Mesendoderm (in vitro differentiated cells): Measurements from ENCODE around the gene CARS2.
"Not testable (repeated sequence)": the region's sequence is repeated elsewhere in the genome, so short reads cannot be mapped to it uniquely, and the experiment has no call there.

Source experiments
- DNase-seq: peaks from one replicate; pipeline ENCODE4 v3.0.0; 2013
- H2AK5ac ChIP-seq: 2 replicates; pipeline ENCODE4 v1.6.1; 2013; ENCODE audit warnings: low read length, inconsistent platforms
- H2BK120ac ChIP-seq: 2 replicates; pipeline ENCODE4 v1.6.1; 2013; ENCODE audit warnings: low read depth, mild to moderate bottlenecking, low read length, moderate library complexity, mixed read lengths
- H2BK15ac ChIP-seq: replicated peaks from 2 replicates; pipeline ENCODE4 v1.6.1; 2013; ENCODE audit warnings: low read depth, mild to moderate bottlenecking, moderate library complexity
- H2BK5ac ChIP-seq: 2 replicates; pipeline ENCODE4 v1.6.1; 2013; ENCODE audit warnings: low read length, inconsistent platforms
- H3K18ac ChIP-seq: 2 replicates; pipeline ENCODE4 v1.6.1; 2013; ENCODE audit warnings: mild to moderate bottlenecking, low read length, mixed read lengths
- H3K23ac ChIP-seq: one replicate; pipeline ENCODE4 v1.6.1; 2013; ENCODE audit warnings: low read length
- H3K27ac ChIP-seq: 2 replicates; pipeline ENCODE4 v1.5.1; 2013; ENCODE audit warnings: low read depth, mild to moderate bottlenecking, inconsistent platforms, low read length, moderate library complexity
- H3K27me3 ChIP-seq: 2 replicates; pipeline ENCODE4 v1.6.1; 2013; ENCODE audit warnings: low read length, control low read depth, mild to moderate bottlenecking, inconsistent platforms; ENCODE audit not compliant: insufficient read depth, poor library complexity
- H3K36me3 ChIP-seq: 2 replicates; pipeline ENCODE4 v1.6.1; 2013; ENCODE audit warnings: low read length, inconsistent platforms; ENCODE audit not compliant: control insufficient read depth, insufficient read depth
- H3K4ac ChIP-seq: one replicate; pipeline ENCODE4 v1.6.1; 2013; ENCODE audit warnings: low read depth, mild to moderate bottlenecking, low read length, moderate library complexity
- H3K4me1 ChIP-seq: 2 replicates; pipeline ENCODE4 v1.6.1; 2013; ENCODE audit warnings: low read depth, low read length, inconsistent platforms; ENCODE audit not compliant: control insufficient read depth
- H3K4me2 ChIP-seq: 2 replicates; pipeline ENCODE4 v1.6.1; 2013; ENCODE audit warnings: low read length
- H3K4me3 ChIP-seq: 2 replicates; pipeline ENCODE4 v1.5.1; 2013; ENCODE audit warnings: mild to moderate bottlenecking, low read length
- H3K56ac ChIP-seq: one replicate; pipeline ENCODE4 v1.6.1; 2013; ENCODE audit warnings: low read length
- H3K79me1 ChIP-seq: 2 replicates; pipeline ENCODE4 v1.6.1; 2013; ENCODE audit warnings: low read length, inconsistent platforms
- H3K79me2 ChIP-seq: 2 replicates; pipeline ENCODE4 v1.6.1; 2013; ENCODE audit warnings: mild to moderate bottlenecking, low read length; ENCODE audit not compliant: control insufficient read depth, insufficient read depth
- H3K9ac ChIP-seq: 2 replicates; pipeline ENCODE4 v1.6.1; 2013; ENCODE audit warnings: low read length, inconsistent platforms
- H4K5ac ChIP-seq: one replicate; pipeline ENCODE4 v1.6.1; 2013; ENCODE audit warnings: low read length
- H4K8ac ChIP-seq: one replicate; pipeline ENCODE4 v1.6.1; 2013; ENCODE audit warnings: low read depth, mild to moderate bottlenecking, control low read depth, low read length, moderate library complexity
- WGBS: extraction: QIAGEN DNeasy Blood & Tissue Kit; methylation state at CpG from one replicate; pipeline ENCODE4 v1.1.7; 2013; ENCODE audit warnings: low lambda C conversion rate, missing lambda C conversion rate; ENCODE audit not compliant: insufficient coverage; ENCODE audit errors: extremely low coverage; 5-methylcytosine and 5-hydroxymethylcytosine counted together

The CARS2 gene

DNA sequence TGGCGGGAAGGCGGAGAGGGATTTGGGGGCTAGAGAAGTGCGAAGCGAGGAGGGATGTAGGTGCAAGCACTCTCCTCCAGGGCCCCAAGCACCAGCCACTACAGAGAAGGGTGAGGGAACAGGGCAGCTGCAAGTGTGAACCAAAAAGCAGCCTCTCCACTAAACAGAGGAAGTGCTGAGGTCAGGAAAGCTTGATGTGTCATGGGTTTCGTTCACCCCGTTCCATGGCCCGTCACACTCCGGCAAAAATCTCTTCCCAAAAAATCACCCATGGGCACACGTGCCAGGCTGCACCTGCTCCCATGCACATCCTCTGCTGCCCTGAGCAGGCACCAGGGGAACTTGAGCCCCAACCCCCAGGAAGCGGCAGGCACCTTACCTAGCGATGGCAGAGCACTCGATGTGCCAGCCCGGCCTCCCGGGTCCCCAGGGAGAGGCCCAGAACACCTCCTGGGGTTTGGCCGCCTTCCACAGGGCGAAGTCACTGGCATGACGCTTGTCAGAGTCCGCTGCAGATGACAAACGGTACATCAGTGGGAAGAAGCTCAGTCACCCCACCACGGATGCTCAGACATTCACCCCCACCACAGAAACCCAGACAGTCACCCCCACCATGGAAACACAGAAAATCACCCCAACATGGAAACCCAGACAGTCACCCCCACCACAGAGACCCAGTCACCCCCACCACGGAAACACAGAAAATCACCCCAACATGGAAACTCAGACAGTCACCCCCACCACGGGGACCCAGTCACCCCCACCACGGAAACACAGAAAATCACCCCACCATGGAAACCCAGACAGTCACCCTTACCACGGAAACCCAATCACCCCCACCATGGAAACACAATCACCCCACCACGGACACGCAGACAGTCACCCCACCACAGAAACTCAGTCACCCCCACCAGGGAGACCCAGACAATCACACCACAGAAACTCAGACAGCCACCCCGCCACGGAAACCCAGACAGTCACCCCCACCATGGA lies 29.0 kb downstream of the CARS2 start:
- H4K5ac ChIP-seq: no peak overlapping the region
- H3K4me3 ChIP-seq: no peak overlapping the region
- no peak overlapping the region for H2BK15ac ChIP-seq
- no peak overlapping the region for H2BK5ac ChIP-seq
- no peaks in the 10 kb centered on the region for H3K79me2 ChIP-seq
- no peak overlapping the region for H4K8ac ChIP-seq
- no peak overlapping the region for H2BK120ac ChIP-seq
- no peaks in the 10 kb centered on the region for H3K4me1 ChIP-seq
- no peak overlapping the region for H3K9ac ChIP-seq
- peaks cover 5% of the 10 kb centered on the region for H3K36me3 ChIP-seq
- no peaks in the 10 kb centered on the region for H3K79me1 ChIP-seq
- no peak overlapping the region for H3K23ac ChIP-seq
- no peak overlapping the region for H3K56ac ChIP-seq
- no peak for DNase-seq
- WGBS: no CpG with 5 or more reads among the region's 28 CpGs
- H3K27ac ChIP-seq: no peak overlapping the region
- H3K27me3 ChIP-seq: no peaks in the 10 kb centered on the region
- H3K18ac ChIP-seq: no peak overlapping the region
- no peak overlapping the region for H3K4me2 ChIP-seq
- no peak overlapping the region for H2AK5ac ChIP-seq
- no peak overlapping the region for H3K4ac ChIP-seq

DNA sequence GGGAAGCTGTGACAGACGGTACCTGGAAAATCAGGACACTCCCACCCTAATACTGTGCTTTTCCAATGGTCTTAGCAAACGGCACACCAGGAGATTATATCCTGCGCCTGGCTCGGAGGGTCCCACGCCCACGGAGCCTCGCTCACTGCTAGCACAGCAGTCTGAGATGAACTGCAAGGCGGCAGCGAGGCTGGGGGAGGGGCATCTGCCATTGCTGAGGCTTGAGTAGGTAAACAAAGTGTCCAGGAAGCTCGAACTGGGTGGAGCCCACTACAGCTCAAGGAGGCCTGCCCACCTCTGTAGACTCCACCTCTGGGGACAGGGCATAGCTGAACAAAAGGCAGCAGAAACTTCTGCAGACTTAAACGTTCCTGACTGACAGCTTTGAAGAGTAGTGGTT lies 36.1 kb downstream of the CARS2 start:
- H3K18ac ChIP-seq, H3K4ac ChIP-seq, H3K23ac ChIP-seq, H3K27me3 ChIP-seq, H3K79me1 ChIP-seq, H4K5ac ChIP-seq, H3K79me2 ChIP-seq, H3K27ac ChIP-seq, H3K4me1 ChIP-seq, H2BK5ac ChIP-seq, H2BK120ac ChIP-seq, H3K9ac ChIP-seq, H2AK5ac ChIP-seq, H3K4me3 ChIP-seq, H4K8ac ChIP-seq, H3K56ac ChIP-seq, DNase-seq, H3K36me3 ChIP-seq, H3K4me2 ChIP-seq, H2BK15ac ChIP-seq: not testable (repeated sequence)
- no CpG with 5 or more reads among the region's 11 CpGs for WGBS

DNA sequence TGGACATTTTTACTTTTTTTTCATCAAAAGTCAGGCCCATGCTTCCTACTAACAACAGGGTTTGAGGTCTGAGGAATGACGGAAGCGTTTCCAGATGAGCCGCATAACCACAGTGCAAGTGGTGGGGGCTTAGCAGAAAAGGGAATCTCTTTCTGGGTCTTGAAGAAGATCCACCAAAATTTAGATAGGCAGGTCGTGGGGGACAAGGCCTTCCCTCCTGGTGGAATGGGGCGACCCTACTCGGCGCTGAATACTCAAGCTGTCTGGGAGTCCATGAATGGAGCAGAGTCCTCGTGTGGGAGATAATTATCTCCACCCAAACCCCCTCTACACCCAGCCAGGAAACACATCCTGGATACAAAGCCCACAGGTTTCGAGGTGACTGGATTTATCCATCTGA lies 36.9 kb downstream of the CARS2 start:
- Histone ChIP-seq H2BK5ac (no peak overlapping the region), H3K56ac (no peak overlapping the region), H3K27ac (no peak overlapping the region), H2AK5ac (no peak overlapping the region), H3K4me3 (peak overlapping the region; percentile 8), H3K9ac (no peak overlapping the region), H4K8ac (no peak overlapping the region), H3K36me3 (peaks cover 7% of the 10 kb centered on the region), H3K18ac (no peak overlapping the region), H4K5ac (no peak overlapping the region), H3K4me1 (no peaks in the 10 kb centered on the region), H3K79me2 (no peaks in the 10 kb centered on the region), H3K79me1 (no peaks in the 10 kb centered on the region), H2BK120ac (no peak overlapping the region), H3K4ac (no peak overlapping the region), H3K23ac (no peak overlapping the region), H2BK15ac (no peak overlapping the region), H3K4me2 (no peak overlapping the region), H3K27me3 (no peaks in the 10 kb centered on the region)
- no peak for DNase-seq
- WGBS: no CpG with 5 or more reads among the region's 9 CpGs

DNA sequence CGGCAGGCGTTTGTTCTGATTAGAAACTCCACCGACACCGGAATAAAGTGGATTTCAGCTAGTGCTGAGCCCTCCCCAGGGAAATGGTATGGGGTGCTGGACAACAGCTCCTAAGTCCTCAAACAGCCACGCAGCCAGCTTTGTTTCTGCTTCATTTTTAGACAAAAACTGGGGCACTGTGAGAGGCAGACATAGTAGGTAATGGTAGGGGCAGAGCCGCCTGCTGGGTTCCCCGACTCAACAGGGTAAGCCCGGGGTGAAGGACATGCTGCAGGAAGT lies 39.7 kb downstream of the CARS2 start:
- Histone ChIP-seq H4K8ac (no peak overlapping the region), H2AK5ac (no peak overlapping the region), H2BK5ac (no peak overlapping the region), H3K27me3 (no peaks in the 10 kb centered on the region), H3K23ac (no peak overlapping the region), H3K27ac (no peak overlapping the region), H3K79me2 (no peaks in the 10 kb centered on the region), H3K79me1 (no peaks in the 10 kb centered on the region), H3K4me3 (no peak overlapping the region), H2BK120ac (no peak overlapping the region), H3K9ac (no peak overlapping the region), H2BK15ac (no peak overlapping the region), H3K4me2 (no peak overlapping the region), H4K5ac (no peak overlapping the region), H3K4ac (no peak overlapping the region), H3K56ac (no peak overlapping the region), H3K18ac (no peak overlapping the region), H3K36me3 (peaks cover 7% of the 10 kb centered on the region), H3K4me1 (no peaks in the 10 kb centered on the region)
- no peak for DNase-seq
- WGBS: no CpG with 5 or more reads among the region's 8 CpGs

DNA sequence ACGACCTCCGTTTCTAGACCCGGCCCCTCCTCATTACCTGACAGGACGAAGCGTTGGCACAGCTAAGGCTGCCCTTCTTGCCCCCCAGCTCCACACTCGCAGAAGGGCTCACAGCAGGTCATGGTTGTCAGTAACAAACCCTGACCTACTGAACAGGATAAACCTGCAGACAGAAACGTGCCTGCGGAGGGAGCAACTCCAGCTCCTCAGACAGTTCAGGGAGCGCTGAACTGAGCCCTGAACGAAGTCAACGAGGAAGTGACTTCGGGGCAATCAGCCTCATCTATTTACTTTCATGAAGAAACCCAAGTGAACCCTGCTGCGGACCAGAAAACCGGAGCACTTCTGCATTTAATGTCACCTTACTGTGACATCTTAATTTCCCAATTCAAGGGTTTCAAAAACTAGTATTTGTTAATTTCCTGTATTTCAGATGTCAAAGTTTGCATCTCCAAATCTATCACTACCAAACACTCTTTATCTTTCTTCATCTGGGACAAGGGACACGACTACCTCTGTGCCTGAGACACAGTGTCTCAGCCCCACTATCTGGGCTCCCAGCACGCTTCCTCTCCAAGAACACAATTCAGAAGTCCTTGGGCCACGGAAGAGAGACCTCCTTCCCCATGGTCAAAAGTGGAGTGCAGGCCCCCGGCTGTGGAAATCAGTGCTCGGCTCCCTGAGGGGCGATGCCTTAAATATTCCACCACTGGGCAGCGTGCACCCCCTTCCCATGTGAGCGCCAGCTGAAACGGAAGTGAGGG lies 40.2 kb downstream of the CARS2 start:
- DNase-seq: no peak
- no peaks in the 10 kb centered on the region for H3K4me1 ChIP-seq
- H3K4ac ChIP-seq: no peak overlapping the region
- H3K23ac ChIP-seq: no peak overlapping the region
- H2BK15ac ChIP-seq: no peak overlapping the region
- H3K18ac ChIP-seq: no peak overlapping the region
- H3K4me2 ChIP-seq: no peak overlapping the region
- H2BK5ac ChIP-seq: no peak overlapping the region
- H3K27ac ChIP-seq: no peak overlapping the region
- H4K5ac ChIP-seq: no peak overlapping the region
- peaks cover 7% of the 10 kb centered on the region for H3K36me3 ChIP-seq
- no peaks in the 10 kb centered on the region for H3K27me3 ChIP-seq
- H2AK5ac ChIP-seq: no peak overlapping the region
- no peak overlapping the region for H4K8ac ChIP-seq
- no peaks in the 10 kb centered on the region for H3K79me1 ChIP-seq
- H3K79me2 ChIP-seq: no peaks in the 10 kb centered on the region
- H3K56ac ChIP-seq: no peak overlapping the region
- WGBS: no CpG with 5 or more reads among the region's 23 CpGs
- H3K4me3 ChIP-seq: no peak overlapping the region
- no peak overlapping the region for H2BK120ac ChIP-seq
- H3K9ac ChIP-seq: no peak overlapping the region
